Right atrium auricular region (tissue), 2 donors: Measurements from ENCODE around the gene MSH5. TPM values are rescaled to one million over a fixed set of nuclear protein-coding genes. Genes with fewer than 3 reads are reported as not detected.
"Not testable (repeated sequence)": the region's sequence is repeated elsewhere in the genome, so short reads cannot be mapped to it uniquely, and the experiment has no call there.

ENCODE experiments used
- DNase-seq: peaks from one replicate; pipeline ENCODE4 v3.0.0-alpha.2; 2019; ENCODE audit warnings: low spot score
- H3K27ac ChIP-seq, 2 donors: fragments of 200-600 bp; sonication (generic); 1 replicate in 1 of 2; 2 replicates in 1 of 2; pipeline ENCODE4 v1.5.1; 2016 to 2019
- H3K27me3 ChIP-seq, 2 donors: fragments of 200-600 bp; sonication (generic); one replicate each; pipeline versions ENCODE4 v1.5.1 to v1.6.0; 2017 to 2019
- H3K36me3 ChIP-seq: fragments of 200-600 bp; sonication (generic); one replicate; pipeline ENCODE4 v1.5.1; 2016
- H3K4me1 ChIP-seq, 2 donors: fragments of 200-600 bp; sonication (generic); one replicate each; pipeline versions ENCODE4 v1.5.1 to v1.6.0; 2017 to 2019
- H3K4me3 ChIP-seq, 2 donors: fragments of 200-600 bp; sonication (generic); 1 replicate in 1 of 2; 2 replicates in 1 of 2; pipeline ENCODE4 v1.5.1; 2017 to 2019; ENCODE audit warnings: mild to moderate bottlenecking in 1 of 2, moderate library complexity in 1 of 2
- H3K9me3 ChIP-seq, 2 donors: fragments of 200-600 bp; sonication (generic); one replicate each; pipeline ENCODE4 v1.5.1; 2019
- CTCF ChIP-seq, 2 donors: fragments of 200-600 bp; sonication (generic); IDR thresholded peaks; one replicate each; pipeline ENCODE4 v1.5.1; 2019; ENCODE audit warnings: antibody characterized with exemption in 2 of 2
- total RNA-seq, 2 donors: library from RNA; depleted of rRNA; stranded (reverse); fragments of >200 nt; gene quantifications; one replicate each; pipeline ENCODE4 v1.1.0, GENCODE V29; 2016

MSH5 gene
- total RNA-seq, 2 donors from 2014 or later = 0.37 to 0.98 TPM

GRCh38 chr6:31708224-31708623 is 31.6 kb upstream of the MSH5 start:
- DNase-seq = no peak
- TF ChIP-seq CTCF (IDR thresholded peaks at IDR 0.05) = no peak
- no peaks in the 10 kb centered on the region for H3K27me3 ChIP-seq
- no peaks in the 10 kb centered on the region for H3K4me1 ChIP-seq
- H3K4me3 ChIP-seq = no peak overlapping the region
- no peaks in the 10 kb centered on the region for H3K36me3 ChIP-seq
- no peaks in the 10 kb centered on the region for H3K9me3 ChIP-seq
- H3K27ac ChIP-seq = no peak overlapping the region

GRCh38 chr6:31709157-31709556 is 30.6 kb upstream of the MSH5 start:
- not testable (repeated sequence) for H3K27me3 ChIP-seq, DNase-seq, H3K4me3 ChIP-seq, H3K9me3 ChIP-seq, H3K27ac ChIP-seq, H3K36me3 ChIP-seq, H3K4me1 ChIP-seq

- no peak for DNase-seq
- H3K4me3 ChIP-seq = no peak overlapping the region
- no peak for TF ChIP-seq CTCF (IDR thresholded peaks at IDR 0.05)
- H3K9me3 ChIP-seq = no peaks in the 10 kb centered on the region
- H3K4me1 ChIP-seq = no peaks in the 10 kb centered on the region
- no peaks in the 10 kb centered on the region for H3K27me3 ChIP-seq
- H3K36me3 ChIP-seq = no peaks in the 10 kb centered on the region
- H3K27ac ChIP-seq = no peak overlapping the region
Observed at GRCh38 chr6:31710523-31711219, 29.1 kb upstream of the MSH5 start.

- no peak for TF ChIP-seq CTCF (IDR thresholded peaks at IDR 0.05)
- H3K36me3 ChIP-seq = no peaks in the 10 kb centered on the region
- no peaks in the 10 kb centered on the region for H3K27me3 ChIP-seq
- no peaks in the 10 kb centered on the region for H3K4me1 ChIP-seq
- H3K9me3 ChIP-seq = no peaks in the 10 kb centered on the region
- no peak overlapping the region for H3K4me3 ChIP-seq
- no peak overlapping the region for H3K27ac ChIP-seq
- no peak for DNase-seq
Observed at GRCh38 chr6:31711233-31711632, 28.6 kb upstream of the MSH5 start.

GRCh38 chr6:31712296-31712695 is 27.5 kb upstream of the MSH5 start:
- no peaks in the 10 kb centered on the region for H3K36me3 ChIP-seq
- peak in 1 of 2 donors; percentile 32 for TF ChIP-seq CTCF (IDR thresholded peaks at IDR 0.05)
- H3K4me1 ChIP-seq = no peaks in the 10 kb centered on the region
- no peak overlapping the region for H3K4me3 ChIP-seq
- no peaks in the 10 kb centered on the region for H3K9me3 ChIP-seq
- no peaks in the 10 kb centered on the region for H3K27me3 ChIP-seq
- no peak for DNase-seq
- H3K27ac ChIP-seq = no peak overlapping the region

- Histone ChIP-seq H3K36me3 (no peaks in the 10 kb centered on the region), H3K4me1 (no peaks in the 10 kb centered on the region), H3K27ac (no peak overlapping the region), H3K9me3 (no peaks in the 10 kb centered on the region), H3K4me3 (no peak overlapping the region), H3K27me3 (no peaks in the 10 kb centered on the region)
- DNase-seq = no peak
- no peak for TF ChIP-seq CTCF (IDR thresholded peaks at IDR 0.05)
Observed at GRCh38 chr6:31713465-31713864, 26.3 kb upstream of the MSH5 start.
